Measurements from ENCODE around the gene SMC3.

GRCh38 chr10:110647136-110647430 is 79.6 kb downstream of the SMC3 start:
- TF ChIP-seq CTCF (IDR thresholded peaks at IDR 0.05; ENCODE audit: insufficient read depth, low read length, poor library complexity, severe bottlenecking): no peak
- no peak for TF ChIP-seq EZH2phosphoT487 (conservative IDR thresholded peaks at IDR 0.05; ENCODE audit: low read length)

All from SU-DHL-6 (cell line).